H1 (cell line): Measurements from ENCODE around the gene LRRC2. TPM values are rescaled to one million over a fixed set of nuclear protein-coding genes. Genes with fewer than 3 reads are reported as not detected.

Experiments
- CTCF ChIA-PET: fragments of 300-600 bp; sonication (Branson Sonifier 250); formaldehyde crosslinking; loops from one replicate; lab custom pipeline; 2021; ENCODE audit not compliant: partially characterized antibody; lab: Charles Lee
- POLR2A ChIA-PET: fragments of 300-600 bp; sonication (Branson Sonifier 250); formaldehyde crosslinking; loops from one replicate; lab custom pipeline; 2021; ENCODE audit warnings: inconsistent platforms; ENCODE audit not compliant: partially characterized antibody; lab: Charles Lee
- DNase-seq, 2 experiments: peaks; one replicate each; pipeline versions ENCODE4 v3.0.0 to v3.0.0-alpha.2; 2010 to 2022; ENCODE audit warnings: low spot score in 2 of 2, low read depth in 1 of 2, mixed read lengths in 1 of 2
- FAIRE-seq: peaks from 2 replicates; lab custom pipeline; 2011; peaks lifted over from hg19 to GRCh38; lab: Jason Lieb, UNC
- H2AFZ ChIP-seq: 2 replicates; pipeline ENCODE4 v1.8.1; 2012; ENCODE audit warnings: low read length, inconsistent platforms
- H2AK5ac ChIP-seq: 2 replicates; pipeline ENCODE4 v1.6.1; 2013; ENCODE audit warnings: low read depth, low read length
- H2BK120ac ChIP-seq: replicated peaks from 2 replicates; pipeline ENCODE3; 2013; ENCODE audit warnings: low read depth, low read length, inconsistent platforms
- H2BK12ac ChIP-seq: 2 replicates; pipeline ENCODE4 v1.6.1; 2013; ENCODE audit warnings: low read depth, low read length
- H2BK15ac ChIP-seq: 2 replicates; pipeline ENCODE4 v1.6.1; 2013; ENCODE audit warnings: low read length
- H2BK20ac ChIP-seq: 2 replicates; pipeline ENCODE4 v1.6.1; 2013; ENCODE audit warnings: low read length
- H2BK5ac ChIP-seq: 2 replicates; pipeline ENCODE4 v1.6.1; 2013; ENCODE audit warnings: low read depth, low read length
- H3K14ac ChIP-seq: 2 replicates; pipeline ENCODE4 v1.6.1; 2013; ENCODE audit warnings: inconsistent platforms; ENCODE audit not compliant: insufficient read length
- H3K18ac ChIP-seq: 2 replicates; pipeline ENCODE4 v1.6.1; 2013; ENCODE audit warnings: low read length; ENCODE audit errors: extremely low read depth
- H3K23ac ChIP-seq: 2 replicates; pipeline ENCODE4 v1.6.1; 2013; ENCODE audit warnings: inconsistent platforms; ENCODE audit not compliant: insufficient read length
- H3K23me2 ChIP-seq: 2 replicates; pipeline ENCODE4 v1.6.1; 2013; ENCODE audit warnings: low read depth, low read length
- H3K27ac ChIP-seq: 2 replicates; pipeline ENCODE4 v1.6.1; 2011; ENCODE audit warnings: low read depth, low read length, inconsistent platforms
- H3K27me3 ChIP-seq, 4 experiments: replicated peaks in 1 of 4; 1 replicate in 1 of 4; 2 replicates in 3 of 4; pipeline versions ENCODE4 v1.6.1 to v1.8.1; 2011 to 2013; ENCODE audit warnings: low read length in 3 of 4, mild to moderate bottlenecking in 3 of 4, inconsistent platforms in 2 of 4, mixed read lengths in 2 of 4, moderate library complexity in 1 of 4; ENCODE audit not compliant: control insufficient read depth in 3 of 4, insufficient read depth in 3 of 4; ENCODE audit errors: extremely low read depth in 1 of 4
- H3K36me3 ChIP-seq, 4 experiments: 2 replicates each; pipeline versions ENCODE4 v1.6.1 to v1.8.1; 2011 to 2013; ENCODE audit warnings: mild to moderate bottlenecking in 4 of 4, low read length in 3 of 4, moderate library complexity in 2 of 4, control low read depth in 1 of 4, inconsistent platforms in 1 of 4; ENCODE audit not compliant: insufficient read depth in 4 of 4, control insufficient read depth in 2 of 4
- H3K4ac ChIP-seq: replicated peaks from 2 replicates; pipeline ENCODE3; 2013; ENCODE audit warnings: low read length, low read depth, mixed read lengths, inconsistent platforms; ENCODE audit not compliant: insufficient read length
- H3K4me1 ChIP-seq, 4 experiments: replicated peaks in 1 of 4; 1 replicate in 1 of 4; 2 replicates in 3 of 4; pipeline versions ENCODE4 v1.6.1 to v1.8.1; 2011 to 2013; ENCODE audit warnings: low read length in 3 of 4, inconsistent platforms in 2 of 4, mixed read lengths in 1 of 4; ENCODE audit not compliant: insufficient read depth in 4 of 4, control insufficient read depth in 3 of 4
- H3K4me2 ChIP-seq, 2 experiments: 2 replicates each; pipeline versions ENCODE4 v1.6.1 to v1.8.1; 2011 to 2013; ENCODE audit warnings: low read depth in 2 of 2, low read length in 2 of 2, control low read depth in 1 of 2, inconsistent platforms in 1 of 2, mild to moderate bottlenecking in 1 of 2; ENCODE audit not compliant: insufficient read depth in 1 of 2
- H3K4me3 ChIP-seq, 4 experiments: fragments of 200-600, 300-600 bp in 1 of 4; sonication (generic), shearing (Covaris generic), sonication (Bioruptor Twin) in 1 of 4; 2 replicates each; pipeline versions ENCODE4 v1.5.1 to v1.8.1; 2011 to 2016; ENCODE audit warnings: low read length in 4 of 4, low read depth in 3 of 4, control low read depth in 2 of 4, inconsistent platforms in 2 of 4, mild to moderate bottlenecking in 2 of 4, mixed read lengths in 1 of 4, moderate library complexity in 1 of 4; ENCODE audit not compliant: insufficient read depth in 2 of 4; ENCODE audit errors: extremely low read depth in 1 of 4
- H3K56ac ChIP-seq: replicated peaks from 2 replicates; pipeline ENCODE3; 2013; ENCODE audit warnings: low read depth, mild to moderate bottlenecking, mixed read lengths, low read length, inconsistent platforms; ENCODE audit not compliant: insufficient read length
- H3K79me1 ChIP-seq: 2 replicates; pipeline ENCODE4 v1.6.1; 2013; ENCODE audit warnings: low read depth, low read length, control low read depth
- H3K79me2 ChIP-seq, 2 experiments: 2 replicates each; pipeline versions ENCODE4 v1.6.1 to v1.8.1; 2012 to 2013; ENCODE audit warnings: low read length in 2 of 2, mild to moderate bottlenecking in 2 of 2, inconsistent platforms in 1 of 2; ENCODE audit not compliant: insufficient read depth in 2 of 2, control insufficient read depth in 1 of 2
- H3K9ac ChIP-seq, 4 experiments: replicated peaks in 1 of 4; 1 replicate in 1 of 4; 2 replicates in 3 of 4; pipeline versions ENCODE4 v1.6.1 to v1.8.1; 2011 to 2013; ENCODE audit warnings: low read depth in 3 of 4, low read length in 3 of 4, control low read depth in 2 of 4, mild to moderate bottlenecking in 2 of 4, moderate library complexity in 2 of 4, inconsistent platforms in 1 of 4; ENCODE audit errors: extremely low read depth in 1 of 4
- H3K9me3 ChIP-seq, 2 experiments: 2 replicates each; pipeline versions ENCODE4 v1.6.1 to v1.8.1; 2012 to 2013; ENCODE audit warnings: mild to moderate bottlenecking in 2 of 2, moderate library complexity in 2 of 2, control low read depth in 1 of 2, inconsistent platforms in 1 of 2, low read depth in 1 of 2, low read length in 1 of 2, mixed read lengths in 1 of 2; ENCODE audit not compliant: insufficient read depth in 2 of 2
- H4K20me1 ChIP-seq, 2 experiments: replicated peaks in 1 of 2; 2 replicates each; pipeline versions ENCODE3 to v1.8.1; 2011 to 2013; ENCODE audit warnings: inconsistent platforms in 2 of 2, low read length in 2 of 2, mild to moderate bottlenecking in 1 of 2; ENCODE audit not compliant: insufficient read depth in 2 of 2, control insufficient read depth in 1 of 2
- H4K5ac ChIP-seq: 2 replicates; pipeline ENCODE4 v1.6.1; 2013; ENCODE audit warnings: low read length, low read depth, mixed read lengths, inconsistent platforms; ENCODE audit not compliant: insufficient read length
- H4K8ac ChIP-seq: 2 replicates; pipeline ENCODE4 v1.8.0; 2013; ENCODE audit warnings: mild to moderate bottlenecking, moderate library complexity, low read length, inconsistent platforms; ENCODE audit not compliant: insufficient read depth; ENCODE audit errors: extremely low read depth
- H4K91ac ChIP-seq: replicated peaks from 2 replicates; pipeline ENCODE3; 2013; ENCODE audit warnings: low read length, mixed read lengths, inconsistent platforms; ENCODE audit not compliant: insufficient read length
- BACH1 ChIP-seq: IDR thresholded peaks from 2 replicates; pipeline ENCODE4 v1.6.1; 2012; ENCODE audit warnings: low read length, improper control_type of control experiment
- CHD2 ChIP-seq: IDR thresholded peaks from 2 replicates; pipeline ENCODE4 v1.6.1; 2012; ENCODE audit warnings: low read length, improper control_type of control experiment
- FOSL1 ChIP-seq: IDR thresholded peaks from 2 replicates; pipeline ENCODE4 v1.6.1; 2011; ENCODE audit warnings: mild to moderate bottlenecking, low read depth, low read length, moderate library complexity; ENCODE audit not compliant: insufficient read depth
- GABPA ChIP-seq: IDR thresholded peaks from 2 replicates; pipeline ENCODE4 v1.6.1; 2011; ENCODE audit warnings: mild to moderate bottlenecking, low read length, moderate library complexity, borderline replicate concordance; ENCODE audit not compliant: insufficient read depth
- PHF8 ChIP-seq: fragments of 200-600 bp; sonication (generic); conservative IDR thresholded peaks from 2 replicates; pipeline ENCODE4 v1.7.1; 2012; ENCODE audit warnings: low read depth, mild to moderate bottlenecking, inconsistent platforms, low read length, moderate library complexity
- SIN3A ChIP-seq, 2 experiments: IDR thresholded peaks in 1 of 2; conservative IDR thresholded peaks in 1 of 2; 2 replicates each; pipeline ENCODE4 v1.6.1; 2011 to 2012; ENCODE audit warnings: low read length in 2 of 2, improper control_type of control experiment in 1 of 2, low read depth in 1 of 2, mild to moderate bottlenecking in 1 of 2
- SP4 ChIP-seq: IDR thresholded peaks from 2 replicates; pipeline ENCODE4 v1.6.1; 2012; ENCODE audit warnings: low read length, inconsistent platforms
- SUZ12 ChIP-seq: fragments of 200-600 bp; sonication (generic); IDR thresholded peaks from 2 replicates; pipeline ENCODE4 v1.6.1; 2012; ENCODE audit warnings: mild to moderate bottlenecking, inconsistent platforms, low read length, moderate library complexity, mixed read lengths
- WGBS, 2 experiments: shearing (Covaris generic) in 1 of 2; methylation state at CpG; one replicate each; pipeline versions ENCODE4 v1.1.6 to v1.1.7; 2013 to 2015; ENCODE audit warnings: low lambda C conversion rate in 2 of 2, mixed read lengths in 2 of 2, inconsistent platforms in 1 of 2, low coverage in 1 of 2, missing lambda C conversion rate in 1 of 2; ENCODE audit not compliant: insufficient replicate concordance in 2 of 2, insufficient coverage in 1 of 2, insufficient read length in 1 of 2; ENCODE audit errors: extremely low coverage in 1 of 2, missing lambda C conversion rate in 1 of 2; 5-methylcytosine and 5-hydroxymethylcytosine counted together
- polyA plus RNA-seq, 7 experiments: library from polyadenylated mRNA; depleted of rRNA in 3 of 7; stranded (reverse) in 5 of 7; unstranded in 2 of 7; fragments of >200 nt in 5 of 7; fragments of 200-250 nt in 2 of 7; gene quantifications; 1 replicate in 5 of 7; 2 replicates in 1 of 7; 4 replicates in 1 of 7; pipeline versions ENCODE4 v1.2.1 to v1.2.3, GENCODE V29; 2011 to 2013; ENCODE audit warnings: missing spikeins in 2 of 7, mixed read lengths in 2 of 7
- total RNA-seq: library from RNA; stranded (reverse); fragmentation: NEBNext Ultra II Directional; extraction: Animal tissue kit (Norgen Biotek cat#: 25700); gene quantifications from 2 replicates; pipeline ENCODE4 v1.2.1, GENCODE V29; 2021
- TF ChIP-seq, protein P1 (sequence below): IDR thresholded peaks from 2 replicates; pipeline ENCODE4 v1.6.1; 2011; ENCODE audit warnings: low read depth, mild to moderate bottlenecking, low read length; ENCODE audit not compliant: insufficient read depth

Gene LRRC2
- total and polyA plus RNA-seq, 2 of the 8 experiments (the other 6 are each of a cell fraction or from before 2014, with no cell fraction given), result 1.4 to 6.4 TPM

DNA sequence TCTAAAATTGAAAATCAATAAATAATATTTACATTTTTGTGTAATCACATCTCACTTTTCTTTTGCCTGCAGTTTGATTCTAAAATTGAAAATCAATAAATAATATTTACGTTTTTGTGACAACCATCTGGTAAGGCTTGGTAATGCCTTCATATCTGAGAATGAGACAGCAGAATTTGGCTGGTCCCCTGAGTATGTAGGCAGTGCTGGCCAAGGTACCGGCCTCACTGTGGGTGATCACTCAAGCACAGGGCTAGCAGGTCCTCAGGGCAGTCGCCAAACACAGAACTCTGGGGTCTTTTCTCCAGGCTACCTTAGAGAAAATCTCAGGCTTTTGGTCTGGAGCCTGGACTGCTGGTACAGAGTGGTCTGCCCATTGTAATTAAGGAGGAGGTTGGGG, 42.1 kb downstream of the LRRC2 start:
- H4K5ac ChIP-seq, result no peak overlapping the region
- no peak for TF ChIP-seq SUZ12
- no peak for TF ChIP-seq SP4
- no peak for TF ChIP-seq FOSL1
- TF ChIP-seq, protein P1, sequence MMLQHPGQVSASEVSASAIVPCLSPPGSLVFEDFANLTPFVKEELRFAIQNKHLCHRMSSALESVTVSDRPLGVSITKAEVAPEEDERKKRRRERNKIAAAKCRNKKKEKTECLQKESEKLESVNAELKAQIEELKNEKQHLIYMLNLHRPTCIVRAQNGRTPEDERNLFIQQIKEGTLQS, result no peak
- no peak for TF ChIP-seq SIN3A (conservative IDR thresholded peaks at IDR 0.05 in 1 of 2, IDR thresholded peaks at IDR 0.05 in 1 of 2; ENCODE audit: low read depth in 1 of 2, low read length in 2 of 2)
- no peak for TF ChIP-seq PHF8
- TF ChIP-seq BACH1, result no peak
- no peak for TF ChIP-seq GABPA
- TF ChIP-seq CHD2, result no peak
- H2BK20ac ChIP-seq, result no peak overlapping the region
- ChIA-PET POLR2A (no interaction called here), CTCF (no interaction called here)
- no peak overlapping the region for H3K4me2 ChIP-seq
- H4K91ac ChIP-seq, result no peak overlapping the region
- H3K4me3 ChIP-seq, result no peak overlapping the region
- FAIRE-seq, result no peak
- H3K79me2 ChIP-seq, result no peaks in the 10 kb centered on the region
- no peak overlapping the region for H2AK5ac ChIP-seq
- no peak overlapping the region for H2AFZ ChIP-seq
- no peaks in the 10 kb centered on the region for H3K79me1 ChIP-seq
- H3K27me3 ChIP-seq, result no peaks in the 10 kb centered on the region
- no peak overlapping the region for H3K27ac ChIP-seq
- H2BK12ac ChIP-seq, result no peak overlapping the region; the same call in 1 of the 2 replicates
- H4K8ac ChIP-seq, result no peak overlapping the region
- no peak for DNase-seq
- H2BK15ac ChIP-seq, result no peak overlapping the region
- no peaks in the 10 kb centered on the region for H3K36me3 ChIP-seq
- H3K4me1 ChIP-seq, result no peaks in the 10 kb centered on the region
- 100% methylated on average over 3 of the region's 3 CpGs; no CpG with 5 or more reads in 1 of the 2 experiments for WGBS, 2 experiments
- no peak overlapping the region for H2BK120ac ChIP-seq
- no peak overlapping the region for H3K23ac ChIP-seq
- H3K56ac ChIP-seq, result no peak overlapping the region
- H3K23me2 ChIP-seq, result peaks cover 5% of the 10 kb centered on the region; the same call in 1 of the 2 replicates
- no peak overlapping the region for H3K18ac ChIP-seq
- H3K4ac ChIP-seq, result no peak overlapping the region
- H3K14ac ChIP-seq, result no peak overlapping the region
- H2BK5ac ChIP-seq, result no peak overlapping the region
- H4K20me1 ChIP-seq, result no peaks in the 10 kb centered on the region
- H3K9me3 ChIP-seq, result no peaks in the 10 kb centered on the region
- H3K9ac ChIP-seq, result no peak overlapping the region
